Amniotic stem cell (primary cell): ENCODE data around the gene ABCB4.

Source experiments
- DNase-seq: peaks from one replicate; lab custom pipeline; 2025; lab: John Stamatoyannopoulos, UW

Gene ABCB4

DNA sequence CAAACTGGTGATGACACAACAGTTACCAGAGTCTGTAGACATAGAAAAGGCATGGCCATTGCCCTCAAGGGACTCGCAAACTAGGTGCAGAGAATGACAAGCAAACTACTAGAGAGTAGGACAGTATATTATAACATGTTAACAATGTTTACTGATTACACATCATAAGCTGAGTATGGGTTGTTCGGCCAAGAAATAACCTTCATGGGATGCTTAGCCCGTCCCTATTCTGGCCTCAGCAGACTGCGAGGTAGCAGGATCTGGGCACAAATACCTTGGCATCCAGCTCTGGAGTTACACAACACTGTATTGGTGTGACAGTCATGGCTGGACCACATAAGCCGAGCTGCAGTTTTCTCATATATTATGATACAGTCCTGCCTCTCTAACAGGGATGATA, 51.4 kb downstream of the ABCB4 start:
- DNase-seq = no peak

DNA sequence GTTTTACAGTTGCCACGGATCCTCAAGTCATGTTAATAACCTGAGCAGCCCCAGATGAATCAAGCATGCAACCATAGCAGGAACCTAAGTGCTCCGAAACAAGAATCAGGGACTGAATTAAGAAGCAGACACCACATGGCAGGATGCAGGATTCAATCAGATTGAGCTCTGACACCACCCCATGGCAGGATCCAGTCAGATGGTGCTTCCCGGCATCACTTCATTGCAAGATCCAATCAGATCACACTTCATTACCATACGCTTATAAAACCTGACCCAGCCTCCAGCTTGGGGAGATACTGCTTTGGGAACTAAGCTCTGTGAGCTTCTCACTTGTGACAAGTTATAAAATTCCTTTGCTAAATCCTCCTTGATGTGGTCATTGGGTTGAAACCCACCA, 55.3 kb downstream of the ABCB4 start:
- DNase-seq = no peak

DNA sequence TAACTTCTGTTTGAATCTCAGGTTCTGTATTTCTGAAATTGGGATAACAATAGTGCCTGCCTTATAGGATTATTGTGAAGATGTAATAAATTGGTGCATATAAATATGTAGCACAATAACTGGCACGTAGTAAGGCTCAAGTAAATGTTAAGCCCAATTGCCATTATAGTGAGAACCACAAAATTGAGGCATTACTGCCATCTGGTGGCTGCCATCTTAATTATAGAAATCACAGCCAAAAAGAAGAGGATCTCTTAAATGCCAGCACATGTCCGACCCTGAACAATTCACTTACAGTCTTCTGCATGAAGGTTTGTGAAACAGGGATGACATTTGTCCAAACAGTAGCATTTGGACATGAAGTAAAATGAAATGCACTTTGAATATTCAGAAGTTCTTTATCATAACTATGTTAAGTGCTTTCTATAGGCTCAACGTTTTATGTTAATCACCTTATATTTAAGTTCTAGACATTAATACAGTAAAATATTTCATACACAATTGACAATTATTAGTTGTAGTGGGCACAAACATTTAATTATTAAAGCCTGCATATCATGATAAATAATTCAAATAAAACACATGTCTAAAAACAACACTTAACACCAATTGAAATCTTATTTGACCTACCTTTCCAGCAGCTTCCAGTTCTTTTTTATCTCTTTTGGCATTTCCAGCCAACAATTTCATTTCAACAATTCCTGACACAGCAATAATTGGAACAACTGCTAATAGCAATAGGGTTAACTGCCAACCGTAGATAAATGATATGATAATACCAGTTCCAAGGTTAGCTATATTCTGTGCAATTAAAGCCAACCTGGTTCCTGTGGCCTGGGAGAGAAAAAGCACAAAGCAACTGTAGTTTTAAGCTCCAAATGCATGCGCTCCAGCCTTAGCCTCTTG, 58.5 kb downstream of the ABCB4 start:
- DNase-seq = peak; percentile 44

DNA sequence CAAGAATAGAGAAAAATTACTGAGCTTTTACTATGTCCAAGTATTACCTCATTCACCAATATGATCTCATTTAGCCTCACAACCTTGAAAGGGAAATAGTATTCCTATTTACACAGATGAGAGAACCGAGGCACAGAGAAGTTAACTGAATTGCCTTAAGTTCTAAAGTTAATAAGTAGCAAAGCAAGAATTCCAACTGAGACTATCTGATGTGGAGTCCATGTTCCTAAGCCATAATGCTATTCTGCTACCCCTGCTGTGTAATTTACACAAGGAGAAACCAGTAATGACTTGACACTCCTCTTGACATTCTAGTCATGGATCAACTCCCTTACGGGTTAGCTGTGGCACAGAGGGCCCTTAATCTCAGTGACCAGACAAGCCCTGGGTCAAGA, 60.7 kb downstream of the ABCB4 start:
- no peak for DNase-seq

DNA sequence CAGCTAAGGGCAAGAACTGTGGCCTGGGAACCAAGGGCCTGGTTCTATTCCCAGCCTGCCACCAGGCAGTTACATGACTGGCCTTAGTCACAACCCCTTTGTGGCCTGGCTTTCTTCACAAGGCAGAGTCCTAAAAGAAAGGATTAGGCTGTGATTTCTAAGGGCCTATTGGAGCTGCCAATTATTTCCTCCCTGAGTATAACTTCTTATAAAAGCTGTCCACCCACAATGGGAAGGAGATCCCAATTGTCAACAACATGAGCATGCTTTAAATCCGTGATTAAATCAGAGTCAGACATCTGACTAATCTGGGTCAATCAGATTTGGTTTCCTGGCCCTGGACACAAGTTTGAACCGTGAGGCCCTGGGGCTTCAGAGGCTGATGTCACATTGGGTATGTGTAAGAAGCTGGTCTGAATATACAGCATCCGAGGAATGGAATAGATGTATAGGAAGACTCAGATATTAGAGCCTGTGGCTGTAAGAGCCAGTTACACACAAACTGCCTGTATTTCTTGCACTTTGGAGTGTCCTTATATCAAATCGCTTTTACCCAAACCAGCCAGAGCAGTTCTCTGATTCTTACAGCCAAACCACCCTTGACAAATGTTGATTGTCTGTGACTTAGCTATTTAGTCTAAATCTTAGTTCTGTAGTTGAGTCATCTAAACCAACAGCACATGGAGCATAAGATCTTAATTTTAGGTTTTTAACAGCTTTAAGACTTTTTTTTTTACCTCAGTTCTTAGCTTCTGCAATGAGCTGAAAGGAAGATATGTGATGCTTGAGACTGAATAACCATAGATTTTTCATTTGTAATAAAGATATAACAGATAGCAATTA, 61.3 kb downstream of the ABCB4 start:
- peak; percentile 62 for DNase-seq

DNA sequence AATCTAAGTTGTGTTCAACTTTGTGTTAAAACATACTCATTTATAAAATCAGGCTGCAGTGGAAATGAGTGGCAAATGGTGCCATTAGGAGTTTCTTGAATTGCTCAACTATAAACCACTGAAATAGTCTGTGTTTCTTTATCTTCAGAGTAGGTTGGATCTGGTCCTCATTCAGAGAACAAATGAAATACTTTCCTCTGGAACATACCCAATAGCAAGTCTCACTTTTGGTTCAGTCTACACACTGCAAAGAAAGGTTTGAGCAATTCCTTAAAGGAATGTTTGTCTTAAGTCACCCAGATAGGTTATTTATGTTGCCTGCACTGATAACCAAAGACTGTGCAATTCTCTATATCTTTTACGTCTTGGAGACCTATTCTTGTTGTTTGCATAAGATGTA, 62.5 kb downstream of the ABCB4 start:
- no peak for DNase-seq

DNA sequence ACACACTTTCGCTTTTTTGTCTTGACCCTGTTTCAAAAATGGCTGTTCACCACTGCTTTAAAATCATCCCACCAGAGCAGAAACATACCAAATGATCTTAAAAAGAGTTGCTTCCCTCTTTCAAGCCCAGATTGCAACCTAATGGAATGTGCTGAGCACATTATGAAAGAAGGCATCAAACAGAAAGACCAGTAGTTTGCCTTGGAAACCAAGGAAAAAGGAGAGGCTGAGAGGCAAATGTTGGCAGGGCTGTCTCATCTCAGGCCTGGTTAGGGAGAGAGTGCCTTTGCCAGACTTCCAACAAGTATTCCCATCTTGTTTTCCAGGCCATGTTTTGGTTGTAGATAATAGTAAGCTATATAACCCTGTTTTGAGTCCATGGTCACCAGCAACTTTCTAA, 64.3 kb downstream of the ABCB4 start:
- DNase-seq = no peak

DNA sequence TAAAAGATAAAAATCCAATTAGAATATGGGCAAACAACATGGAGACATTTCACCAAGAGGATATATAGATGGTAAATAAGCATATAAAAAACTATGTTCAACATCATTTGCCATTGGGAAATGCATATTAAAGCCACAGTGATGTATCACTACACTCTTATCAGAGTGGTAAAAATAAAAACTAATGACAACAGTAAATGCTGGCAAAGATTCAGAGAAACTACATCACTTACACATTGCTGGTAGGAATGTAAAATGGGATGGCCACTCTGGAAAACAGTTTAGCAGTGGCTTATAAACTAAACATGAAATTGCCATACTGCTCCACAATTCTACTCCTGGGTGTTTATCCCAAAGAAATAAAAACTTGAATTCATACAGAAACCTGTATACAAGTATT, 70.8 kb downstream of the ABCB4 start:
- DNase-seq = no peak

DNA sequence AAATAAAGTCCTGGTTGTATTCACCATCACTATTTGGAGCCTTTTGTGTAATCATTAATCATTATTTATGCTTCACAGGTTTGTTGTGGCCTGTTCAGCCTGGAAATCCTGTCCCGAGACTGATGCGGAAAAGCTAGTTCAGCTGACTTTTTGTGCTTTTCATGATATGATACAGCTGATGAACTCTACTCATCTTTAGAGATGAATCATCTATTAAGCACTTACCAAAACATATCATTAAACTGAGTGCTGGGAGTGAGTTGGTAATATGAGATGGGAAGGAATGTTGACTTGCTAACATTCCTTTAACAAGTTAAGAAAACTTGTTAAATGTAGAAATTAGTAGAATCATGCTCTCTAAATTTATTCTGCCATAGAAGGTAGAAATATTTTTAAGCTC, 77.0 kb downstream of the ABCB4 start:
- peak; percentile 8 for DNase-seq

DNA sequence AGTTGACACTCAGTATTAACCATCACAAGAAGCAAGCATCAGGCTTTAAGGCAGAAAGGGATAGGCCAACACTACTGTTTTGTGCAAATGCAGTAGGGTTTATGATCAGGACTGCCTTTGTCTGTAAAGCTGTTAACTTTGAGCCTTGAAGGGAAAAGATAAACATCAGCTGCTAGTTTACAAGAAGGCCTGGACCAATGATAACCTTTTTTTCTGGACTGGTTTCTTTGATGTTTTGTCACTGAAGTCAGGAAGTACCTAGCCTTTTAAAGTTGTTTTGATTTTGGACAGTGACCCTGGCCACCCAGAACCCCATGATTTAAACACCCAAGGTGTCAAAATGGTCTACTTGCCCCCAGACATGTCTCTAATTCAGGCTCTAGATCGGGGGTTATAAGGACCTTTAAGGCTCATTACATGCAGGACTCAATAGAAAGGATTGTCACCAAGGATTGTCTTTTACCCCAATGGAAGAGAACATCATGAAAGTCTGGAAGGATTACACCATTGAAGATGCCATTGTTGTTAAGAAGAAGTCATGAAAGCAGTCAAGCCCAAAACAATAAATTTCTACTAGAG, 79.9 kb downstream of the ABCB4 start:
- no peak for DNase-seq

DNA sequence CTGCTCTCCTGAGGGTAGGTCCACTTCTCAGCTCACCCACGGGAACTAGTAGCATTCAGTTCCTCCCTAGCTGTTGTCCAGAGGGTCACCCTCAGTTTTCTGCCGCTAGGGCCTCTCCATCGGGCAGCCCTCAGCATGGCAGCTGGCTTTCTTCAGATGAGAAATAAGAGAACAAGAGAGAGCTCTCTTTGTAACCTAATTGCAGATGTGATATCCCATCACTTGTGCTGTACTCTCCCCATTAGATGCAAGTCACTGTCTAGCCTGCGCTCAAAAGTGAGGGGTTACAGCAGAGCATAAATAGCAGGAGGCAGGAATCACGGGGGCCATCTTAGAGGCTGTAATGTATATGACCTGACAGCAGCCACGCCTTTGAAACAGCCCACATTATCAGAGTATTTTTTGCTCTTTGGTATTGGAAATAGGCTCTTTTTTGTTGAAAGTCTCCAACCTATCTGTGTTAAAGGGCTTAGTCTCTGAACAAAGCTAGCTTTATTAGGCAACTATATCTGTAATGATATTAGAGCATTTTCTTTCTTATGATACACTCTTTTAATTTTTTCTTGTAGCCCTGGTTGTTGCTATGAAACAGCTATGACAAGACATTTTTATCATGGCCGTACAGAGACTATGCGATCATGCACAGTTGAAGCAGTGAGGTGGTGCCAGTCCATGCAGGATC, 84.3 kb downstream of the ABCB4 start:
- no peak for DNase-seq

DNA sequence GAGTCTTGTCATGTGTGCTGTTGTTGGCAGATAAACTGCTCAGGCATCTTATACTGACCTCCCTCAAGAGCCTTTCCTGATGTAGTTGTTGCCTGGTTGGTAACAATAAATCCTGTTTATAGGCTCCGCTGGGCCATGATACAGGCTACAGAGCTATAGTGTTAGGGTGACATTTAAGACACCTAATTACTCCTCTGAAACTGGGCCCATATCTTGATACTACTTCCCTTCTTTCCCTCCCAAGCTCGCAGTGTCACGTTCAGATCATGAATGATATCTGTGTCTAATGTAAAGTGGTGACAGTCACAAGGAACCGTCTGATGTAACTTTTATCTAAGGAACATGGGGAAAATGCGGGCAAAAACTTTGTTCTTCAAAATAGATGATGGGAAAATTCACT, 94.6 kb downstream of the ABCB4 start:
- DNase-seq = no peak

DNA sequence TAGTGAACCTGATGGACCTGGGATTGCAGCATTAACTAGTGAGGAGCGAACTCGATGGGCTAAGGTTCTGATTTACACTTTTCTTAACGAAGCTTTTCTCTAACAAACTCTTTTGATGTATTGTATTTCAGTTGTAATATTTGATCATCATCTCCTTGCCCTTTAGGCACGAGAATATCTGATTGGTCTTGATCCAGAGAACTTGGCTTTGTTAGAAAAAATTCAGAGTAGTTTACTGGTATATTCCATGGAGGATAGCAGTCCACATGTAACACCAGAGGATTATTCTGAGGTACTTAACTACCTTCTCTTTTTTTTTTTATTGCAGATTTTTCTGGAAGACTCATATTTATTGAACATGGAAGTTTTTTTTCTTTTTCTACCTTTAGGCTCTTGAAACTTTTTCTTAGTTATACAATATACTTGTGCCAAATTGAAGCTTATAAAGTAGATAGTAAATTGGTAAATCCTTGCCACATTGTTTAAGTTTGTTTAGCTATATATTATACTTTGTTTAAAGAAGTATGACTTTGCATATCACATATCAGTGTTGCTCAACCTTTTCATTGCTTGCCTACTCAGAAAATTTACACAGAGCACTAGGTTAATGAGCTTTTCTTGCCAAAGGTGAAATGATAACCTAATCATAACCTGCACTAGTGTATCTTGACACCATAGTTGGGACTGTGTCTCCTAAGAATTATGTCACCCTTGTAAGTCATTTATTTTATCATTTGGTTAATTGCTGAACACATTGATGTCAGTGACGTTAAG, 99.6 kb downstream of the ABCB4 start:
- no peak for DNase-seq

DNA sequence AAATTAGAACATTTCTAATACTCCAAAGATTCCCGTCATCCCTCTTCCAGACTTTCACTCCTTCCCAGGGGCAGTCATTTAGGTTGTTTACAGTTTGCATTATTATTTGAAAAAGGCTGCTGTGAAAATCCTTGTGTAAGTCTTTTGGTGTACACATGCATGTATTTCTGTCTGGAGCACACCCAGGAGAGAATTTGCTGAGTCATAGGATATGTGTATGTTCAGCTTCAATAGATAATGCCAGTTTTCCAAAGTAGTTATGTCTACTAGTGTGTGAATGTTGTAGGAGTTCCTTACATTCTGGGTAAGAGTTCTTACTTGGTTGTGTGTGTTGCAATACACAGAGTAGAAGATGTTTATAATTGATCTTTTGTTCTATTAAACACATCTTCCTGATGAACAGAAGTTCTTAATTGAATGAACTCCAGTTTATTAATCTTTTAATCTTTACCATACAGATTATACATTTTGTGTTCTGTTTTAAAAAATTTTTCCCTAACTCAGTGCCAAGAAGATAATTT, 104.8 kb downstream of the ABCB4 start:
- DNase-seq = no peak

DNA sequence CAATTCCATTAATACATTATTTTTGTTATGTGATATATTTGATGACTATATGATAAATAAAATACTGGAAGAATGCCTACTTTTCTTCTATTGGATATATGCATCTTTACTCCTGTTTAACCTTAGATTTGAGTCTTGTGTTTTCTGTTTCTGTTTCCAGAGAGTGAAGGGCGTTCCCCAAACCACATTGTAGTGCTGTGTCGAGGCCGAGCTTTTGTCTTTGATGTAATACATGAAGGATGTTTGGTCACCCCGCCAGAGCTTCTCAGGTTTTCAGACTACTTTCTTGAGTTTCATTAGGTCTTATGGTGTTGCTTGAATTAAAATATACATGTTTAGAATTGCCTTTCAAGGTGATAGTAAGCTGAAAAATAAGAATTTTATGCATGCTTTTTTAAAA, 106.3 kb downstream of the ABCB4 start:
- no peak for DNase-seq

DNA sequence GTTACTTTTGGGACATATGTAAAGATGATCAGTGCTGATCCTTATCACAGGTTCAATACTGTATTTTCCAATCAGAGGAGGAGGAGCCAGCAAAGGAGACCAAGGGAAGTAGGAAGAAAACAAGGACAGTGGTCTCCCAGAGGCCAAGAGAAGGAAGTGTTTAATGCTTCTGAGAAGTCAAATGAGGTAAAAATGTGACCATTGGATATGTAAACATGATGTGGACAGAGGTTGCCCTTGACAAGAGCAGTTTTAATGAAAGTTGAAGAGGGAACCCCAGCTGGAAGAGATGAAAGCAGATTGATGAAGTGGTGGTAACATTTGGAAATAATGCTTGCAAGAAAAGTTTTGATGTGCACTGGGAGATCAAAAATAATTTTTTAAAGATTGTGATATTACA, 111.2 kb downstream of the ABCB4 start:
- no peak for DNase-seq

DNA sequence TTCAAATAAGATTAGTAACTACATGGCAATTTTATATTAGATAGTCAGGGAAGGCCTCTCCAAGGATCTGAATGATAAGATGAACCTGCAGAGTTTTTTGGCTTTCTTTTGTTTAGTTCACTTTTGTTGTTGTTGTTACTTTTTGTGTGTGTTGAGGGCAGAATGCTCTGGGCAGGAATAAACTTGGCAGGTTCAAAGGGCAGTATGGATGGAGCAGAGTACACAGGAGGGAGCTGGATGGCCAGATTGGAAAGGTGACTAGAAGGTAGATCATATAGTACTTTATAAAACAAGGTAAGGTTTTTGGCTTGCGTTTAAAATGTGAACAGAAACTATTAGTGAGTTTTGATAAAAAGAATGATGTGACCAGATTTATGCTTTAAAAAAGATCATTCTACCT, 112.1 kb downstream of the ABCB4 start:
- no peak for DNase-seq

DNA sequence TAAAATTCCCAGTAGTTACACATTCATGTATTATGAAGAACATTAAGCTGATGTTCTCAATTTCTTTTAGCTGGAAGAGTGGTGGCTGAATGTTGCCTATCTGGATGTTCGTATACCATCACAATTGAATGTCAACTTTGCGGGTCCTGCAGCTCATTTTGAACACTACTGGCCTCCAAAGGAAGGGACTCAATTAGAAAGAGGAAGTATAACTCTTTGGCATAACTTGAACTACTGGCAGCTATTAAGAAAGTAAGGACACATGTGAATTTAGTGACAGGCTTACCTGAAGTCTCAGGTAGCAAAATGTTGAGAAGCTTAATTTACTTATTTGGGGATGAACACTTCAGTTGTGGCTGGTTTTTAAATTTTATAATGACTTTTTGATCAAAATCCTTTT, 114.2 kb downstream of the ABCB4 start:
- no peak for DNase-seq

DNA sequence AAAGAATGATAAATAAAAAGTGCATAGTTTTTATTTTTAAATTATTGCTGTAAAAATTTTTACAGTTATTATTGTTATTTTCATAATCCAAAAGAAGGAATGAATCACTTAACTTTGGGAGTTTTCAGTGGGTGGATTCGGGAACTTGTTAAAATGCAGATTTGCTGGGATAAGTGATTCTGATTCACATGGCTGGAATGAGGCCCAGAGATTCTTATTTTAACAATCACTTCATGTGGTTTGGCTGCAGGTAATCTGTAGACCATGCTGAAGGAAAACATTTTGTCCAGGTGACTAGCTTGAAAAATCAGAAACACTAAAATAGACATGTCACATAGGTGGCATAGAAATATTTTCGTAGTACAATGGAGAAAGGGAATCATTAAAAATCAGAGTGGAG, 116.1 kb downstream of the ABCB4 start:
- peak; percentile 6 for DNase-seq

DNA sequence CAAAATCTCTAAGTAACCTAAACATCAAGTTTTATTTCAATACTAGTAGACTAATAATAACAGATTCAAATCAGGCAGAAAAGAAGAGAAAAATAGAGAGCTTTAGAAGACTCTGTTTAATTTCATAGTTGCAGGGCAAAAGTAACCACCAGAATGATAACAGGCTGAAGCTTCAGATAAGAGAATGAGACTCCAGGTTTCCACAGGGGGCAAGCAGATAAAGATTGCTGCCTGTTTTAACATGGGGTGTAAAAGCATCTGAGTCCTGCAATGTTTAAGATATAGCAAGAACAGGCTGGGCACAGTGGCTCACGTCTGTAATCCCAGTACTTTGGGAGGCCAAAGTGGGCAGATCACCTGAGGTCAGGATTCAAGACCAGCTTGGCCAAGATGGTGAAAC, 119.0 kb downstream of the ABCB4 start:
- DNase-seq = no peak

DNA sequence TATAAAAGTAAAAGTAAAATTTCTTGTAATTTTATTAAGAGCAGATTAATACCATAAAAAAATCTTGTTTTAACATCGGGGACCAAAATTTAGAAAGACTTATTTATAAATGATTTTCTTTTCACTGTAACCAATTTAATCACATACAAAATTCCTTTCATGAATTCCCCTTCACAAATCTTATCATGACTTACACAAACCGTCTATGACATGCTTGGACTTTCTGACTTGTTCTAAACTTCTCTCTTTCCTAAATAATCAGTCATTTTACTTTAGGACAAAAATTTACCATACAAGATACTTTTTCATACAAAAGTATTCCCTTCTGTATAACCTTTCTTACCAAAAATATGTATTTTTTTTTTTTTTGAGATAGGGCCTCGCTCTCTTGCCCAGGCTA, 120.7 kb downstream of the ABCB4 start:
- DNase-seq = no peak
